Mucosa of descending colon (tissue), 3 donors: ENCODE results near the gene GLRA1. TPM values are rescaled to one million over a fixed set of nuclear protein-coding genes. Genes with fewer than 3 reads are reported as not detected.
"Not testable (repeated sequence)": the region's sequence is repeated elsewhere in the genome, so short reads cannot be mapped to it uniquely, and the experiment has no call there.

Experiments used
- ATAC-seq: fragments of 200-7000 bp; cut with Tn5 transposase; one replicate; pipeline ENCODE4 v1.9.1; 2020; ENCODE audit warnings: mild to moderate bottlenecking, moderate library complexity
- DNase-seq, 3 donors: peaks; one replicate each; pipeline ENCODE4 v3.0.0-alpha.2; 2020
- H3K36me3 ChIP-seq: fragments of 200-600 bp; one replicate; pipeline ENCODE4 v1.8.0; 2021; ENCODE audit warnings: low read depth, mild to moderate bottlenecking
- H3K4me1 ChIP-seq: fragments of 200-600 bp; one replicate; pipeline ENCODE4 v1.8.0; 2021; ENCODE audit warnings: low read depth, mild to moderate bottlenecking
- H3K4me3 ChIP-seq: fragments of 200-600 bp; one replicate; pipeline ENCODE4 v1.8.0; 2021; ENCODE audit warnings: mild to moderate bottlenecking
- H3K9me3 ChIP-seq: fragments of 200-600 bp; one replicate; pipeline ENCODE4 v1.8.0; 2021; ENCODE audit warnings: mild to moderate bottlenecking
- CTCF ChIP-seq: fragments of 200-600 bp; IDR thresholded peaks from one replicate; pipeline ENCODE4 v1.8.0; 2022; ENCODE audit warnings: antibody characterized with exemption, mild to moderate bottlenecking
- intact Hi-C, 2 donors: fragments of 100-400 bp; cut with DNase I in 1 of 2; cut with micrococcal nuclease in 1 of 2; formaldehyde crosslinking; loops; one replicate each; pipeline versions ENCODE4 v1.11.0 to v1.11.1; 2022; cut with DNase I, micrococcal nuclease
- total RNA-seq, 3 donors: library from RNA; stranded (reverse); fragmentation: NEBNext Ultra II Directional in 2 of 3; extraction: Animal tissue kit (Norgen Biotek cat#: 25700) in 2 of 3; gene quantifications; one replicate each; pipeline versions ENCODE4 v1.2.1 to v1.2.4, GENCODE V29; 2021 to 2023
- donor health status: DM: no; HTN: no; CAD: no; lungs with moderate emphysema.
- donor health status: DM: no; HTN: no; CAD: no.
- donor health status: DM: no; HTN: yes; CAD: no.

GLRA1 gene
- total RNA-seq, 3 donors from 2014 or later = not detected

GRCh38 chr5:151896031-151896691 lies 28.5 kb downstream of the GLRA1 start:
- intact Hi-C loops = no loop called here
- Histone ChIP-seq H3K4me1 (no peaks in the 10 kb centered on the region), H3K9me3 (no peaks in the 10 kb centered on the region), H3K36me3 (no peaks in the 10 kb centered on the region), H3K4me3 (no peak overlapping the region)
- ATAC-seq (no peak), DNase-seq (no peak)
- no peak for TF ChIP-seq CTCF

GRCh38 chr5:151895660-151896030 lies 29.0 kb downstream of the GLRA1 start:
- no peak for TF ChIP-seq CTCF
- H3K36me3 ChIP-seq = no peaks in the 10 kb centered on the region
- H3K4me1 ChIP-seq = no peaks in the 10 kb centered on the region
- DNase-seq (no peak), ATAC-seq (no peak)
- no peaks in the 10 kb centered on the region for H3K9me3 ChIP-seq
- no peak overlapping the region for H3K4me3 ChIP-seq
- intact Hi-C loops = no loop called here

GRCh38 chr5:151893485-151893884 lies 31.2 kb downstream of the GLRA1 start:
- intact Hi-C loops, H3K4me3 ChIP-seq, H3K4me1 ChIP-seq, H3K36me3 ChIP-seq, H3K9me3 ChIP-seq, ATAC-seq, DNase-seq: not testable (repeated sequence)

GRCh38 chr5:151892393-151892792 lies 32.3 kb downstream of the GLRA1 start:
- DNase-seq (no peak), ATAC-seq (no peak)
- Histone ChIP-seq H3K36me3 (no peaks in the 10 kb centered on the region), H3K9me3 (no peaks in the 10 kb centered on the region), H3K4me3 (no peak overlapping the region), H3K4me1 (no peaks in the 10 kb centered on the region)
- intact Hi-C loops = no loop called here
- no peak for TF ChIP-seq CTCF

GRCh38 chr5:151890299-151890698 lies 34.4 kb downstream of the GLRA1 start:
- no peaks in the 10 kb centered on the region for H3K9me3 ChIP-seq
- H3K36me3 ChIP-seq = no peaks in the 10 kb centered on the region
- TF ChIP-seq CTCF = no peak
- DNase-seq (no peak), ATAC-seq (no peak)
- intact Hi-C loops = no loop called here
- H3K4me3 ChIP-seq = no peak overlapping the region
- H3K4me1 ChIP-seq = no peaks in the 10 kb centered on the region

- no peak for TF ChIP-seq CTCF
- Histone ChIP-seq H3K9me3 (no peaks in the 10 kb centered on the region), H3K4me1 (no peaks in the 10 kb centered on the region), H3K4me3 (no peak overlapping the region), H3K36me3 (no peaks in the 10 kb centered on the region)
- no peak for DNase-seq
- ATAC-seq = no peak
- intact Hi-C loops = no loop called here
These were observed 35.0 kb downstream of the GLRA1 start for GRCh38 chr5:151889614-151890013.
